ENCODE measurements around the gene TRAK2. TPM values are rescaled to one million over a fixed set of nuclear protein-coding genes. Genes with fewer than 3 reads are reported as not detected.
"Not testable (repeated sequence)": the region's sequence is repeated elsewhere in the genome, so short reads cannot be mapped to it uniquely, and the experiment has no call there.

TRAK2 gene
- total and polyA plus RNA-seq, 2 of the 13 experiments (the other 11 are each of a cell fraction or from before 2014, with no cell fraction given): 7.7 to 21.0 TPM

DNA sequence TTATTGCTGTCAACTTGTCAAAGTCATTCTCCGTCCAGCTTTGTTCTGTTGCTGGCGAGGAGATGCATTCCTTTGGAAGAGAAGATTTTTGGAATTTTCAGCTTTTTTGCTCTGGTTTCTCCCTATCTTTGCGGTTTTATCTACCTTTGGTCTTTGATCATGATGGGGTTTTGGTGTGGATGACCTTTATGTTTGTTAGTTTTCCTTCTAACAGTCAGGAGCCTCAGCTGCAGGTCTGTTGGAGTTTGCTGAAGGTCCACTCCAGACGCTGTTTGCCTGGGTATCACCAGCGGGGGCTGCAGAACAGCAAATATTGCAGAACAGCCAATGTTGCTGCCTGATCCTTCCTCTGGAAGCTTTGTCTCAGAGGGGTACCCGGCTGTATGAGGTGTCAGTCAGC lies 21.4 kb downstream of the TRAK2 start (continued):
- TF ChIP-seq, protein P1, sequence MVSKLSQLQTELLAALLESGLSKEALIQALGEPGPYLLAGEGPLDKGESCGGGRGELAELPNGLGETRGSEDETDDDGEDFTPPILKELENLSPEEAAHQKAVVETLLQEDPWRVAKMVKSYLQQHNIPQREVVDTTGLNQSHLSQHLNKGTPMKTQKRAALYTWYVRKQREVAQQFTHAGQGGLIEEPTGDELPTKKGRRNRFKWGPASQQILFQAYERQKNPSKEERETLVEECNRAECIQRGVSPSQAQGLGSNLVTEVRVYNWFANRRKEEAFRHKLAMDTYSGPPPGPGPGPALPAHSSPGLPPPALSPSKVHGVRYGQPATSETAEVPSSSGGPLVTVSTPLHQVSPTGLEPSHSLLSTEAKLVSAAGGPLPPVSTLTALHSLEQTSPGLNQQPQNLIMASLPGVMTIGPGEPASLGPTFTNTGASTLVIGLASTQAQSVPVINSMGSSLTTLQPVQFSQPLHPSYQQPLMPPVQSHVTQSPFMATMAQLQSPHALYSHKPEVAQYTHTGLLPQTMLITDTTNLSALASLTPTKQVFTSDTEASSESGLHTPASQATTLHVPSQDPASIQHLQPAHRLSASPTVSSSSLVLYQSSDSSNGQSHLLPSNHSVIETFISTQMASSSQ (IDR thresholded peaks at IDR 0.05; ENCODE audit: low read depth): 0 out of 2 replicates have a peak, but pooled peaks have one; percentile 13
- TF ChIP-seq, protein P1 (CRISPR knock-in tag; IDR thresholded peaks at IDR 0.05; ENCODE audit: borderline replicate concordance): not testable (repeated sequence)
- TF ChIP-seq CREB1 (IDR thresholded peaks at IDR 0.05); EP300 (CRISPR knock-in tag; IDR thresholded peaks at IDR 0.05; ENCODE audit: borderline replicate concordance); SOX13 (IDR thresholded peaks at IDR 0.05); NONO (IDR thresholded peaks at IDR 0.05): not testable (repeated sequence)
- TF ChIP-seq CREB1 (CRISPR knock-in tag; IDR thresholded peaks at IDR 0.05) (0 out of 2 replicates have a peak, but pooled peaks have one; percentile 21), SALL1 (CRISPR knock-in tag; IDR thresholded peaks at IDR 0.05) (peak; percentile 64), EP300 (IDR thresholded peaks at IDR 0.05; ENCODE audit: low read depth in 2 of 2, low read length in 2 of 2) (peak in 1 of 2 experiments; percentile 30; a peak in 1 of 4 replicates), PPARG (CRISPR knock-in tag; conservative IDR thresholded peaks at IDR 0.05) (peak; percentile 84), SOX13 (CRISPR knock-in tag; conservative IDR thresholded peaks at IDR 0.05 in 1 of 2, IDR thresholded peaks at IDR 0.05 in 1 of 2) (peak in 1 of 2 experiments; percentile 26; a peak in 1 of 4 replicates), NONO (CRISPR knock-in tag; conservative IDR thresholded peaks at IDR 0.05) (0 out of 2 replicates have a peak, but pooled peaks have one; percentile 55), ZSCAN29 (CRISPR knock-in tag; conservative IDR thresholded peaks at IDR 0.05) (0 out of 2 replicates have a peak, but pooled peaks have one; percentile 20), CBFB (CRISPR knock-in tag; IDR thresholded peaks at IDR 0.05) (peak; percentile 67; the same call in 1 of the 2 replicates), FOXJ3 (CRISPR knock-in tag; IDR thresholded peaks at IDR 0.05; ENCODE audit: borderline replicate concordance) (peak; percentile 63; the same call in 1 of the 2 replicates), ZNF430 (CRISPR knock-in tag; IDR thresholded peaks at IDR 0.05) (0 out of 2 replicates have a peak, but pooled peaks have one; percentile 15)
- TF ChIP-seq, protein P2, sequence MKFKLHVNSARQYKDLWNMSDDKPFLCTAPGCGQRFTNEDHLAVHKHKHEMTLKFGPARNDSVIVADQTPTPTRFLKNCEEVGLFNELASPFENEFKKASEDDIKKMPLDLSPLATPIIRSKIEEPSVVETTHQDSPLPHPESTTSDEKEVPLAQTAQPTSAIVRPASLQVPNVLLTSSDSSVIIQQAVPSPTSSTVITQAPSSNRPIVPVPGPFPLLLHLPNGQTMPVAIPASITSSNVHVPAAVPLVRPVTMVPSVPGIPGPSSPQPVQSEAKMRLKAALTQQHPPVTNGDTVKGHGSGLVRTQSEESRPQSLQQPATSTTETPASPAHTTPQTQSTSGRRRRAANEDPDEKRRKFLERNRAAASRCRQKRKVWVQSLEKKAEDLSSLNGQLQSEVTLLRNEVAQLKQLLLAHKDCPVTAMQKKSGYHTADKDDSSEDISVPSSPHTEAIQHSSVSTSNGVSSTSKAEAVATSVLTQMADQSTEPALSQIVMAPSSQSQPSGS (CRISPR knock-in tag; IDR thresholded peaks at IDR 0.05): 0 out of 2 replicates have a peak, but pooled peaks have one; percentile 16
- TF ChIP-seq, protein P3, sequence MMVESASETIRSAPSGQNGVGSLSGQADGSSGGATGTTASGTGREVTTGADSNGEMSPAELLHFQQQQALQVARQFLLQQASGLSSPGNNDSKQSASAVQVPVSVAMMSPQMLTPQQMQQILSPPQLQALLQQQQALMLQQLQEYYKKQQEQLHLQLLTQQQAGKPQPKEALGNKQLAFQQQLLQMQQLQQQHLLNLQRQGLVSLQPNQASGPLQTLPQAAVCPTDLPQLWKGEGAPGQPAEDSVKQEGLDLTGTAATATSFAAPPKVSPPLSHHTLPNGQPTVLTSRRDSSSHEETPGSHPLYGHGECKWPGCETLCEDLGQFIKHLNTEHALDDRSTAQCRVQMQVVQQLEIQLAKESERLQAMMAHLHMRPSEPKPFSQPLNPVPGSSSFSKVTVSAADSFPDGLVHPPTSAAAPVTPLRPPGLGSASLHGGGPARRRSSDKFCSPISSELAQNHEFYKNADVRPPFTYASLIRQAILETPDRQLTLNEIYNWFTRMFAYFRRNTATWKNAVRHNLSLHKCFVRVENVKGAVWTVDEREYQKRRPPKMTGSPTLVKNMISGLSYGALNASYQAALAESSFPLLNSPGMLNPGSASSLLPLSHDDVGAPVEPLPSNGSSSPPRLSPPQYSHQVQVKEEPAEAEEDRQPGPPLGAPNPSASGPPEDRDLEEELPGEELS (CRISPR knock-in tag; IDR thresholded peaks at IDR 0.05): 0 out of 2 replicates have a peak, but pooled peaks have one; percentile 60

All from HepG2 (cell line).